K562 (cell line): ENCODE measurements around the gene KIAA1210. TPM values are rescaled to one million over a fixed set of nuclear protein-coding genes. Genes with fewer than 3 reads are reported as not detected.

ENCODE experiments used
- ATAC-seq: fragments of 200-7000 bp; cut with Tn5 transposase; 3 replicates; pipeline ENCODE4 v1.9.1; 2020; ENCODE audit warnings: moderate library complexity
- BruUV-seq: library from RNA; stranded (reverse); fragments of 400-500 nt; replicated peaks from 2 replicates; lab custom pipeline; 2021; lab: Mats Ljungman, UMichigan
- CTCF ChIA-PET: fragments of 300-600 bp; formaldehyde crosslinking; extraction: SDS; loops from one replicate; lab custom pipeline; 2021; ENCODE audit warnings: low intra/inter-chr PET ratio; lab: Yijun Ruan, JAX
- POLR2A ChIA-PET: fragments of 300-600, 350-650 bp; sonication (Branson Sonifier 250); formaldehyde crosslinking; extraction: SDS; loops from one replicate; lab custom pipeline; 2021; ENCODE audit warnings: antibody characterized with exemption, inconsistent platforms; lab: Yijun Ruan, JAX
- DNase-seq, 4 experiments: peaks; one replicate each; pipeline versions ENCODE4 v3.0.0 to v3.0.0-alpha.2; 2011 to 2018; ENCODE audit warnings: low spot score in 3 of 4, mixed read lengths in 3 of 4; ENCODE audit errors: extremely low read depth in 1 of 4
- FAIRE-seq: peaks from 2 replicates; lab custom pipeline; 2011; peaks lifted over from hg19 to GRCh38; lab: Jason Lieb, UNC
- H2AFZ ChIP-seq: 2 replicates; pipeline ENCODE4 v1.6.0; 2011; ENCODE audit warnings: low read depth, low read length, control low read depth, inconsistent platforms
- H3K27ac ChIP-seq: fragments of 200-600 bp; 3 replicates; pipeline ENCODE4 v1.8.0; 2011; ENCODE audit warnings: low read depth, mild to moderate bottlenecking, control low read depth, inconsistent platforms, low read length, moderate library complexity, mixed read lengths; ENCODE audit errors: extremely low read depth
- H3K27me3 ChIP-seq, 2 experiments: fragments of 300-600 bp in 1 of 2; 2 replicates in 1 of 2; 3 replicates in 1 of 2; pipeline versions ENCODE4 v1.6.0 to v1.8.0; 2011; ENCODE audit warnings: inconsistent platforms in 2 of 2, low read length in 2 of 2, mild to moderate bottlenecking in 1 of 2, mixed read lengths in 1 of 2, moderate library complexity in 1 of 2; ENCODE audit not compliant: control insufficient read depth in 2 of 2, insufficient read depth in 2 of 2
- H3K36me3 ChIP-seq: fragments of 300-600 bp; 3 replicates; pipeline ENCODE4 v1.8.0; 2011; ENCODE audit warnings: mild to moderate bottlenecking, low read length, inconsistent platforms; ENCODE audit not compliant: control insufficient read depth, insufficient read depth
- H3K4me1 ChIP-seq, 2 experiments: fragments of 200-600 bp in 1 of 2; replicated peaks in 1 of 2; 2 replicates in 1 of 2; 3 replicates in 1 of 2; pipeline versions ENCODE4 v1.5.1 to v1.8.0; 2011; ENCODE audit warnings: inconsistent platforms in 2 of 2, low read length in 2 of 2, mild to moderate bottlenecking in 1 of 2, mixed read lengths in 1 of 2, moderate library complexity in 1 of 2; ENCODE audit not compliant: control insufficient read depth in 2 of 2, insufficient read depth in 2 of 2
- H3K4me2 ChIP-seq: 2 replicates; pipeline ENCODE4 v1.6.1; 2011; ENCODE audit warnings: low read length, control low read depth, inconsistent platforms, mixed read lengths; ENCODE audit not compliant: insufficient read depth
- H3K4me3 ChIP-seq: fragments of 200-600 bp; sonication (generic), shearing (Covaris generic); 2 replicates; pipeline ENCODE4 v1.5.1; 2016; ENCODE audit warnings: control low read depth, inconsistent platforms
- H3K79me2 ChIP-seq: fragments of 200-600 bp; 3 replicates; pipeline ENCODE4 v1.8.0; 2011; ENCODE audit warnings: low read length, inconsistent platforms; ENCODE audit not compliant: control insufficient read depth, insufficient read depth
- H3K9ac ChIP-seq, 2 experiments: 2 replicates each; pipeline versions ENCODE4 v1.6.0 to v1.6.1; 2011; ENCODE audit warnings: low read depth in 2 of 2, low read length in 2 of 2, control low read depth in 1 of 2, inconsistent platforms in 1 of 2, mild to moderate bottlenecking in 1 of 2, mixed read lengths in 1 of 2; ENCODE audit not compliant: insufficient read depth in 1 of 2
- H3K9me1 ChIP-seq: one replicate; pipeline ENCODE4 v1.6.0; 2011; ENCODE audit warnings: inconsistent platforms, mild to moderate bottlenecking, low read length, moderate library complexity; ENCODE audit not compliant: control insufficient read depth, insufficient read depth
- H3K9me3 ChIP-seq: replicated peaks from 2 replicates; pipeline ENCODE4 v1.5.1; 2011; ENCODE audit warnings: low read depth, low read length, inconsistent platforms; ENCODE audit not compliant: control insufficient read depth, insufficient read depth
- H4K20me1 ChIP-seq: replicated peaks from 2 replicates; pipeline ENCODE4 v1.6.1; 2011; ENCODE audit warnings: low read length, inconsistent platforms, mixed read lengths; ENCODE audit not compliant: control insufficient read depth, insufficient read depth
- CBX1 ChIP-seq: sonication (generic); IDR thresholded peaks from 2 replicates; pipeline ENCODE4 v1.6.1; 2016; ENCODE audit warnings: antibody characterized with exemption, low read depth, mild to moderate bottlenecking
- HLTF ChIP-seq: fragments of 450-650 bp; IDR thresholded peaks from 2 replicates; pipeline ENCODE4 v1.6.1; 2016
- HNRNPH1 ChIP-seq: fragments of 200-400 bp; formaldehyde crosslinking; optimal IDR thresholded peaks from 2 replicates; pipeline ENCODE3; 2017; ENCODE audit warnings: low read depth, mild to moderate bottlenecking, low read length, moderate library complexity
- PTBP1 ChIP-seq: fragments of 200-400 bp; formaldehyde crosslinking; IDR thresholded peaks from 2 replicates; pipeline ENCODE4 v1.6.1; 2017; ENCODE audit warnings: low read depth, low read length
- RAD21 ChIP-seq, 2 experiments: fragments of 250-450 bp in 1 of 2; fragments of 450-650 bp in 1 of 2; sonication (Bioruptor Pico) in 1 of 2; formaldehyde crosslinking in 1 of 2; IDR thresholded peaks in 1 of 2; conservative IDR thresholded peaks in 1 of 2; 2 replicates each; pipeline versions ENCODE4 v1.4.0 to v1.8.0; 2020 to 2022; ENCODE audit warnings: mild to moderate bottlenecking in 2 of 2, moderate library complexity in 1 of 2
- STAG1 ChIP-seq: sonication (generic); formaldehyde crosslinking; IDR thresholded peaks from 2 replicates; pipeline ENCODE4 v1.5.0; 2020; ENCODE audit warnings: missing genetic modification reagents, borderline replicate concordance
- TCF7L2 ChIP-seq: fragments of 150-350 bp; IDR thresholded peaks from 2 replicates; pipeline ENCODE4 v1.6.1; 2016; ENCODE audit warnings: low read depth, mild to moderate bottlenecking, low read length, moderate library complexity
- TFE3 ChIP-seq: fragments of 450-650 bp; formaldehyde crosslinking; IDR thresholded peaks from 2 replicates; pipeline ENCODE4 v1.4.0; 2020; ENCODE audit warnings: mild to moderate bottlenecking, mixed read lengths
- ZBTB5 ChIP-seq: fragments of 450-650 bp; IDR thresholded peaks from 2 replicates; pipeline ENCODE4 v1.6.1; 2017; ENCODE audit warnings: antibody characterized with exemption
- ZFP30 ChIP-seq: fragments of 250-450 bp; sonication (Bioruptor Pico); IDR thresholded peaks from 2 replicates; pipeline ENCODE4 v1.8.0; 2022; ENCODE audit warnings: moderate library complexity, mild to moderate bottlenecking, inconsistent platforms, borderline replicate concordance
- ZNF224 ChIP-seq: sonication (generic); formaldehyde crosslinking; IDR thresholded peaks from 2 replicates; pipeline ENCODE4 v1.8.0; 2022; ENCODE audit warnings: mild to moderate bottlenecking, missing genetic modification reagents
- ZNF408 ChIP-seq: fragments of 250-450 bp; sonication (Bioruptor Pico); IDR thresholded peaks from 2 replicates; pipeline ENCODE4 v1.4.0; 2020; ENCODE audit warnings: low read depth, mild to moderate bottlenecking, moderate library complexity
- ZNF717 ChIP-seq: fragments of 250-450 bp; sonication (Bioruptor Pico); IDR thresholded peaks from 2 replicates; pipeline ENCODE4 v1.5.0; 2021
- in situ Hi-C: fragments of 300-500 bp; cut with MboI; formaldehyde crosslinking; loops from 4 replicates; pipeline ENCODE4 v1.15.0; 2018; ENCODE audit warnings: inconsistent platforms, mixed read lengths
- intact Hi-C: fragments of 100-400 bp; cut with micrococcal nuclease; formaldehyde crosslinking; loops from 2 replicates; pipeline ENCODE4 v1.14.2; 2022
- polyA plus RNA-seq, 8 experiments: library from polyadenylated mRNA; depleted of rRNA in 4 of 8; stranded (reverse) in 5 of 8; unstranded in 3 of 8; fragments of >200 nt; fragmentation: Nextera tagmentation in 2 of 8; fragmentation: Illumina TruSeq in 1 of 8; extraction: Ambion mirVana in 2 of 8; extraction: Trizol in 1 of 8; gene quantifications; 2 replicates each; pipeline versions ENCODE4 v1.2.1 to v1.2.3, GENCODE V29; 2011 to 2014; ENCODE audit warnings: inconsistent platforms in 1 of 8, missing spikeins in 1 of 8
- total RNA-seq, 7 experiments: library from RNA; depleted of rRNA in 6 of 7; stranded (reverse); fragments of >200 nt in 6 of 7; fragmentation: Illumina TruSeq in 2 of 7; extraction: Trizol in 2 of 7; gene quantifications; 2 replicates each; pipeline versions ENCODE4 v1.2.1 to v1.2.3, GENCODE V29; 2011 to 2021; ENCODE audit warnings: low replicate concordance in 1 of 7

Gene KIAA1210
- total and polyA plus RNA-seq, 9 of the 15 experiments (the other 6 are each of a cell fraction or from before 2014, with no cell fraction given) = not detected

- Histone ChIP-seq H3K79me2 (no peaks in the 10 kb centered on the region), H3K27me3 (no peaks in the 10 kb centered on the region), H3K27ac (no peak overlapping the region), H3K4me2 (no peak overlapping the region), H3K4me1 (no peaks in the 10 kb centered on the region), H2AFZ (no peak overlapping the region), H3K9ac (no peak overlapping the region), H3K36me3 (no peaks in the 10 kb centered on the region), H3K9me1 (no peaks in the 10 kb centered on the region), H4K20me1 (no peaks in the 10 kb centered on the region), H3K9me3 (no peaks in the 10 kb centered on the region)
- in situ Hi-C loops = no loop called here
- intact Hi-C loops = no loop called here
- FAIRE-seq (no peak), ATAC-seq (no peak)
- ChIA-PET CTCF (no interaction called here), POLR2A (no interaction called here)
- no TSS peak for BruUV-seq
- TF ChIP-seq STAG1 = no peak
- TF ChIP-seq PTBP1 = no peak
- no peak for TF ChIP-seq ZNF408 (CRISPR knock-in tag)
- no peak for TF ChIP-seq TCF7L2
- no peak for TF ChIP-seq HLTF
- TF ChIP-seq TFE3 (CRISPR knock-in tag) = no peak
- no peak for TF ChIP-seq ZBTB5
- TF ChIP-seq ZFP30 (CRISPR knock-in tag) = no peak
- no peak for TF ChIP-seq ZNF224 (CRISPR knock-in tag)
- TF ChIP-seq HNRNPH1 = no peak
- TF ChIP-seq ZNF717 (CRISPR knock-in tag) = no peak
- no peak for TF ChIP-seq RAD21 (CRISPR knock-in tag; conservative IDR thresholded peaks at IDR 0.05 in 1 of 2, IDR thresholded peaks at IDR 0.05 in 1 of 2)
- no peak for TF ChIP-seq CBX1
- TF ChIP-seq, all 486 proteins: peak for 0
- no peak overlapping the region for H3K4me3 ChIP-seq
- DNase-seq = no peak
Measured at GRCh38 chrX:119107206-119107605, 20.4 kb downstream of the KIAA1210 start.
